PC-9 (cell line): ENCODE data around the gene PLOD3.

Source experiments
- EZH2 ChIP-seq: fragments of 200-600 bp; sonication (generic); IDR thresholded peaks from 2 replicates; pipeline ENCODE4 v1.8.0; 2017; ENCODE audit warnings: antibody characterized with exemption, low read depth
- TF ChIP-seq, protein P1 (sequence below): fragments of 200-600 bp; sonication (generic); conservative IDR thresholded peaks from 2 replicates; pipeline ENCODE4 v1.6.1; 2017; ENCODE audit warnings: mixed run types, antibody characterized with exemption, mild to moderate bottlenecking, moderate library complexity

DNA sequence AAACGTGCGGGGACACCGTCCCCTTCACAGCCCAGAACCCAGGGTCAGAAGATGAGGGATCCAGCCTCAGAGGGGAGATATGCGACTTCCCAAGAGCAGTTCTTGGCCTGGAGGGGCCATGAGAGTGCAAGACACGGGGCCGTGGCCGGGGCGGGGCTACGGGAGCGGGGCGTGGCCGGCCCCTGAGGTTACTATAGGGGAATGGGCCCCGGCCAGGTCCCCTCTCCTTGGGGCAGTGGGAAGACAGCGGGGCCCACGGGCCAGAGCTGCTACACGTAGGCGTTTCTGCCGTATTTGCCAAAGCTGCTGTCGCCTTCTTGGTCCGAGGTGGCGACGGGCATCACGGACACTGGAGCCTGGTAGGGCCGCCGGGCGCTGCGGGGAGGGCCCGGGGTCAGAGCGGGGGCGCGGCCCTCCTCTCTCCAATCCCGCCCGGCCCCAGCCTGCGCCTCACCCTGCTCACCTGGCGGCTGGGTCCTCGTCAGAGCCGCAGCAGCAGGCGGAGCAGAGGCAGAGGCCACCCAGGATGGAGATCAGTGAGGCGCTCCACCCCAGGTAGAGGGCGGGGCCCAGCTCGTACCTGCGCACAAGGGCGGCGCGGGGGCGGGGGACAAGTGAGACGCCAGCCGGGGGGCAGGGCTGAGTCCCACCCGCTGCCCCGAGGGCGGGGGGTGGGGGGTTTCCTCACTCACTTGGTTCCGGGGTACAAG lies 14.9 kb upstream of the PLOD3 start:
- TF ChIP-seq, protein P1, sequence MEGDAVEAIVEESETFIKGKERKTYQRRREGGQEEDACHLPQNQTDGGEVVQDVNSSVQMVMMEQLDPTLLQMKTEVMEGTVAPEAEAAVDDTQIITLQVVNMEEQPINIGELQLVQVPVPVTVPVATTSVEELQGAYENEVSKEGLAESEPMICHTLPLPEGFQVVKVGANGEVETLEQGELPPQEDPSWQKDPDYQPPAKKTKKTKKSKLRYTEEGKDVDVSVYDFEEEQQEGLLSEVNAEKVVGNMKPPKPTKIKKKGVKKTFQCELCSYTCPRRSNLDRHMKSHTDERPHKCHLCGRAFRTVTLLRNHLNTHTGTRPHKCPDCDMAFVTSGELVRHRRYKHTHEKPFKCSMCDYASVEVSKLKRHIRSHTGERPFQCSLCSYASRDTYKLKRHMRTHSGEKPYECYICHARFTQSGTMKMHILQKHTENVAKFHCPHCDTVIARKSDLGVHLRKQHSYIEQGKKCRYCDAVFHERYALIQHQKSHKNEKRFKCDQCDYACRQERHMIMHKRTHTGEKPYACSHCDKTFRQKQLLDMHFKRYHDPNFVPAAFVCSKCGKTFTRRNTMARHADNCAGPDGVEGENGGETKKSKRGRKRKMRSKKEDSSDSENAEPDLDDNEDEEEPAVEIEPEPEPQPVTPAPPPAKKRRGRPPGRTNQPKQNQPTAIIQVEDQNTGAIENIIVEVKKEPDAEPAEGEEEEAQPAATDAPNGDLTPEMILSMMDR, result no peak
- TF ChIP-seq EZH2, result no peak
